Measurements from ENCODE around the gene SNX3. TPM values are rescaled to one million over a fixed set of nuclear protein-coding genes. Genes with fewer than 3 reads are reported as not detected.
"Not testable (repeated sequence)": the region's sequence is repeated elsewhere in the genome, so short reads cannot be mapped to it uniquely, and the experiment has no call there.

SNX3 gene
- total RNA-seq, 1 donor from 2014 or later, result 78.0 TPM

- peaks cover 22% of the 10 kb centered on the region for H3K4me1 Mint-ChIP-seq
- H3K27me3 Mint-ChIP-seq, result peaks cover 8% of the 10 kb centered on the region
- H3K36me3 Mint-ChIP-seq (ENCODE audit: low read depth), result no peaks in the 10 kb centered on the region
- intact Hi-C loops (cut with micrococcal nuclease), result no loop called here
- DNase-seq, result no peak
- H3K4me3 Mint-ChIP-seq, result no peak overlapping the region
- H3K27ac Mint-ChIP-seq, result no peak overlapping the region
- H3K9me3 Mint-ChIP-seq, result no peaks in the 10 kb centered on the region
Measured at GRCh38 chr6:108286366-108286765, 25.5 kb upstream of the SNX3 start.

- intact Hi-C loops (cut with micrococcal nuclease), result no loop called here
- no peak overlapping the region for H3K27ac Mint-ChIP-seq
- no peak for DNase-seq
- H3K4me3 Mint-ChIP-seq, result no peak overlapping the region
- peaks cover 10% of the 10 kb centered on the region for H3K27me3 Mint-ChIP-seq
- H3K4me1 Mint-ChIP-seq, result peaks cover 22% of the 10 kb centered on the region
- H3K36me3 Mint-ChIP-seq (ENCODE audit: low read depth), result no peaks in the 10 kb centered on the region
- H3K9me3 Mint-ChIP-seq, result no peaks in the 10 kb centered on the region
Measured at GRCh38 chr6:108285381-108285780, 24.5 kb upstream of the SNX3 start.

GRCh38 chr6:108277831-108278230 lies 17.0 kb upstream of the SNX3 start:
- intact Hi-C loops (cut with micrococcal nuclease), result no loop called here
- no peak for DNase-seq
- Mint-ChIP-seq H3K4me1 (no peaks in the 10 kb centered on the region), H3K4me3 (no peak overlapping the region), H3K27ac (no peak overlapping the region), H3K36me3 (ENCODE audit: low read depth) (no peaks in the 10 kb centered on the region), H3K9me3 (no peaks in the 10 kb centered on the region), H3K27me3 (peaks cover 23% of the 10 kb centered on the region)

- Mint-ChIP-seq H3K9me3 (no peaks in the 10 kb centered on the region), H3K36me3 (ENCODE audit: low read depth) (no peaks in the 10 kb centered on the region), H3K27ac (no peak overlapping the region), H3K27me3 (peaks cover 25% of the 10 kb centered on the region), H3K4me3 (no peak overlapping the region), H3K4me1 (no peaks in the 10 kb centered on the region)
- DNase-seq, result no peak
- intact Hi-C loops (cut with micrococcal nuclease), result no loop called here
Measured at GRCh38 chr6:108277295-108277694, 16.5 kb upstream of the SNX3 start.

- DNase-seq, result no peak
- Mint-ChIP-seq H3K27ac (no peak overlapping the region), H3K4me1 (no peaks in the 10 kb centered on the region), H3K4me3 (no peak overlapping the region), H3K27me3 (peaks cover 23% of the 10 kb centered on the region), H3K36me3 (ENCODE audit: low read depth) (no peaks in the 10 kb centered on the region), H3K9me3 (no peaks in the 10 kb centered on the region)
- intact Hi-C loops (cut with micrococcal nuclease), result no loop called here
Measured at GRCh38 chr6:108275976-108276375, 15.1 kb upstream of the SNX3 start.

- Mint-ChIP-seq H3K4me3 (no peak overlapping the region), H3K27ac (no peak overlapping the region), H3K36me3 (ENCODE audit: low read depth) (no peaks in the 10 kb centered on the region), H3K9me3 (no peaks in the 10 kb centered on the region), H3K27me3 (peaks cover 14% of the 10 kb centered on the region), H3K4me1 (no peaks in the 10 kb centered on the region)
- no peak for DNase-seq
- intact Hi-C loops (cut with micrococcal nuclease), result no loop called here
Measured at GRCh38 chr6:108274546-108274945, 13.7 kb upstream of the SNX3 start.

- H3K27me3 Mint-ChIP-seq, result peaks cover 16% of the 10 kb centered on the region
- H3K27ac Mint-ChIP-seq; H3K9me3 Mint-ChIP-seq; H3K36me3 Mint-ChIP-seq (ENCODE audit: low read depth); DNase-seq; H3K4me1 Mint-ChIP-seq; H3K4me3 Mint-ChIP-seq: not testable (repeated sequence)
- intact Hi-C loops (cut with micrococcal nuclease), result loop anchor here (10.0 kb wide), 1 partner anchor 195 kb away; the partner anchor contains the start of gene OSTM1
Measured at GRCh38 chr6:108269955-108270354, 9.1 kb upstream of the SNX3 start.

GRCh38 chr6:108268845-108269244 lies 8.0 kb upstream of the SNX3 start:
- H3K27me3 Mint-ChIP-seq, result peaks cover 16% of the 10 kb centered on the region
- peaks cover 2% of the 10 kb centered on the region for H3K4me1 Mint-ChIP-seq
- intact Hi-C loops (cut with micrococcal nuclease), result loop anchor here (10.0 kb wide), 1 partner anchor 194 kb away; the partner anchor contains the start of gene OSTM1
- no peak overlapping the region for H3K27ac Mint-ChIP-seq
- H3K9me3 Mint-ChIP-seq, result no peaks in the 10 kb centered on the region
- no peaks in the 10 kb centered on the region for H3K36me3 Mint-ChIP-seq (ENCODE audit: low read depth)
- no peak for DNase-seq
- no peak overlapping the region for H3K4me3 Mint-ChIP-seq

GRCh38 chr6:108263371-108263770 lies 2.5 kb upstream of the SNX3 start:
- H3K27ac Mint-ChIP-seq, result no peak overlapping the region
- intact Hi-C loops (cut with micrococcal nuclease), result loop anchor here (5.0 to 10.0 kb wide), 2 partner anchors 189 to 1236 kb away; partner anchors contain the start of genes MTRES1 and OSTM1
- H3K9me3 Mint-ChIP-seq, result no peaks in the 10 kb centered on the region
- H3K36me3 Mint-ChIP-seq (ENCODE audit: low read depth), result peaks cover 3% of the 10 kb centered on the region
- no peak for DNase-seq
- H3K4me3 Mint-ChIP-seq, result no peak overlapping the region
- peaks cover 10% of the 10 kb centered on the region for H3K4me1 Mint-ChIP-seq
- peaks cover 14% of the 10 kb centered on the region for H3K27me3 Mint-ChIP-seq

GRCh38 chr6:108260126-108260808 lies 573 bp downstream of the SNX3 start:
- H3K27ac Mint-ChIP-seq, result peak overlapping the region; percentile 89
- peak; percentile 76 for DNase-seq
- H3K36me3 Mint-ChIP-seq (ENCODE audit: low read depth), result peaks cover 10% of the 10 kb centered on the region
- H3K4me3 Mint-ChIP-seq, result peak overlapping the region; percentile 86
- intact Hi-C loops (cut with micrococcal nuclease), result loop anchor here (2.0 to 10.0 kb wide), 6 partner anchors 37 to 1233 kb away; partner anchors contain the start of genes CD164, MTRES1 and OSTM1
- peaks cover 9% of the 10 kb centered on the region for H3K27me3 Mint-ChIP-seq
- peaks cover 18% of the 10 kb centered on the region for H3K4me1 Mint-ChIP-seq
- no peaks in the 10 kb centered on the region for H3K9me3 Mint-ChIP-seq

- no peak overlapping the region for H3K4me3 Mint-ChIP-seq
- H3K9me3 Mint-ChIP-seq, result no peaks in the 10 kb centered on the region
- H3K27ac Mint-ChIP-seq, result no peak overlapping the region
- H3K4me1 Mint-ChIP-seq, result peaks cover 28% of the 10 kb centered on the region
- peaks cover 25% of the 10 kb centered on the region for H3K36me3 Mint-ChIP-seq (ENCODE audit: low read depth)
- DNase-seq, result no peak
- intact Hi-C loops (cut with micrococcal nuclease), result no loop called here
- H3K27me3 Mint-ChIP-seq, result no peaks in the 10 kb centered on the region
Measured at GRCh38 chr6:108254433-108255410, 6.1 kb downstream of the SNX3 start.

- Mint-ChIP-seq H3K36me3 (ENCODE audit: low read depth) (peaks cover 25% of the 10 kb centered on the region), H3K27ac (no peak overlapping the region), H3K9me3 (no peaks in the 10 kb centered on the region), H3K4me1 (peaks cover 23% of the 10 kb centered on the region), H3K4me3 (no peak overlapping the region), H3K27me3 (no peaks in the 10 kb centered on the region)
- intact Hi-C loops (cut with micrococcal nuclease), result no loop called here
- no peak for DNase-seq
Measured at GRCh38 chr6:108253241-108253640, 7.6 kb downstream of the SNX3 start.

GRCh38 chr6:108252055-108252454 lies 8.8 kb downstream of the SNX3 start:
- no peak overlapping the region for H3K4me3 Mint-ChIP-seq
- no peak overlapping the region for H3K27ac Mint-ChIP-seq
- H3K9me3 Mint-ChIP-seq, result no peaks in the 10 kb centered on the region
- peaks cover 25% of the 10 kb centered on the region for H3K4me1 Mint-ChIP-seq
- no peaks in the 10 kb centered on the region for H3K27me3 Mint-ChIP-seq
- H3K36me3 Mint-ChIP-seq (ENCODE audit: low read depth), result peaks cover 29% of the 10 kb centered on the region
- DNase-seq, result no peak
- intact Hi-C loops (cut with micrococcal nuclease), result no loop called here

GRCh38 chr6:108251252-108251651 lies 9.6 kb downstream of the SNX3 start:
- H3K36me3 Mint-ChIP-seq (ENCODE audit: low read depth), result peaks cover 27% of the 10 kb centered on the region
- no peak overlapping the region for H3K27ac Mint-ChIP-seq
- H3K4me1 Mint-ChIP-seq, result peaks cover 20% of the 10 kb centered on the region
- intact Hi-C loops (cut with micrococcal nuclease), result no loop called here
- no peaks in the 10 kb centered on the region for H3K27me3 Mint-ChIP-seq
- no peaks in the 10 kb centered on the region for H3K9me3 Mint-ChIP-seq
- no peak overlapping the region for H3K4me3 Mint-ChIP-seq
- no peak for DNase-seq
